Activated naive CD4-positive, alpha-beta T cell treated with anti-CD3 and anti-CD28 coated beads, Interleukin-2, amount 50 U/mL, for 72 hours (primary cell): ENCODE data around the gene NABP2. TPM values are rescaled to one million over a fixed set of nuclear protein-coding genes. Genes with fewer than 3 reads are reported as not detected.
A peak's percentile ranks its signal among the peaks of the same experiment; 100 is the strongest.
"Not testable (repeated sequence)": the region's sequence is repeated elsewhere in the genome, so short reads cannot be mapped to it uniquely, and the experiment has no call there.

ENCODE experiments used
- ATAC-seq, 2 donors: fragments of 150-1000 bp; cut with Tn5 transposase; 2 replicates each; pipeline ENCODE4 v1.10.0; 2021; ENCODE audit warnings: mild to moderate bottlenecking in 2 of 2, moderate library complexity in 2 of 2
- DNase-seq, 2 donors: peaks; one replicate each; pipeline ENCODE4 v3.0.0; 2021 to 2022; ENCODE audit warnings: low spot score in 2 of 2
- H3K27ac Mint-ChIP-seq, 2 donors: one replicate each; pipeline ENCODE4 v1.8.0; 2022; ENCODE audit warnings: mild to moderate bottlenecking in 2 of 2, mixed read lengths in 2 of 2
- H3K36me3 Mint-ChIP-seq, 2 donors: one replicate each; pipeline ENCODE4 v1.8.0; 2022; ENCODE audit warnings: mixed read lengths in 2 of 2
- H3K9me3 Mint-ChIP-seq, 2 donors: one replicate each; pipeline ENCODE4 v1.8.0; 2022; ENCODE audit warnings: mixed read lengths in 2 of 2
- total RNA-seq, 2 donors: library from RNA; stranded (reverse); gene quantifications; one replicate each; pipeline ENCODE4 v1.2.3, GENCODE V29; 2022

NABP2 gene
- total RNA-seq = 10 to 100 TPM; 60.7 to 90.5 TPM

DNA sequence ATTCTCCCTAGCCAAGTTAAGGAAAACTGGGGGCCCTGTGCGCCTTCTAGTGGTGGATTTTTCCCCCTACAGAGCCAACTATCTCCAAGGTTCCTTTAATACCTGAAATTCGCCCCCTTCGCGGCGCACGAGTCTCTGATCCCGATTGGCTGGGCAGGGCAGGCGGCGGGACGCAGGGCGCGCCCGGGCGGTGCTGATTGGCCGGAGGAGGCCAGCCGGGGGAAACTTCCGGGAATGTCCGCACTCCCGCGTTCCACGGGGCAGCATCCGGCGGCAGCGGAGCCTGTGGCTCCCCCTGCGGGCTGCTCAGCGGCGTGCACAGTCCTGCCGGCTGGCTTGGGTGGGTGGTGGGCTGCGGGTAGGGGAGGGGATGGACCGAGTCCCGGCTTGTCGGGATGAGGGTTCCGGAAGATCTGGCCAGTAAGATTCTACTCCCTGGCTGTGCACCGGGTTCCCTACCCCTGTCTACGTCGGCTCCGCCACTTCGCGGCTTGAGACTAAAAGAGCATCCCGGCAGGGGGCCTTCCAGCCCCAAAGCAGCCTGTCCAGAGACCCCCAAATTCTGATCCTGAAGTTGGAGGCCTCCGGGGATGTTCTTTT is at the start of gene NABP2:
NABP2 (plus strand) TSS at position 241 of the 600 bp plus-strand sequence. CDS start 515 bp downstream, outside the sequence.
- Mint-ChIP-seq H3K27ac (peak within 1 kb of the TSS; percentile 85 to 87), H3K9me3 (no peaks in the 10 kb centered on the region), H3K36me3 (peaks cover 12 to 13% of the 10 kb centered on the region in 2 donors)
- ATAC-seq = peak; percentile 88
- peak; percentile 96 for DNase-seq

DNA sequence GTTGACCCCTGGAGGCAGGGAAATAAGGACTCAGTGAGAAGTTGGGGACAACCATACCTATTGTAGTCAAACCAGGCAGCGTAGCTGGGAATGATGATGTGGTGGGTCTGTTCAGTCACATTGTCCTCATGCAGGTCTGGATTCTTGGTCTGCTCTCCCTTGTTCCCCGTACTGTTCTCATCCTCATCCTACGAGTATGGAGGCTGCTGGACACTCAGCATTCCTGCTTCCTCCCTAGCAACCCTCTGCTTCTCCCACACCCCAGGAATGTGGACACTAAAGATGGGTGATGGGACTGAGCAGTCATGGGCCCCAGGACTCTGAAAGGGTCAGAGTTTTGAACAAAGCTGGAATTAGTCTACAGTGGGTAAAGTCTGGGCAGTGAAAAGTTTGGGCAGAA is 45.8 kb upstream of the NABP2 start:
- Mint-ChIP-seq H3K27ac (peak overlapping the region; percentile 40 to 70), H3K36me3 (peaks cover 11 to 16% of the 10 kb centered on the region in 2 donors), H3K9me3 (no peaks in the 10 kb centered on the region)
- DNase-seq (no peak), ATAC-seq (no peak)

- H3K9me3 Mint-ChIP-seq = no peaks in the 10 kb centered on the region
- peaks cover 24 to 25% of the 10 kb centered on the region in 2 donors for H3K36me3 Mint-ChIP-seq
- DNase-seq (no peak), ATAC-seq (no peak)
- peak overlapping the region in 1 of 2 donors; percentile 64 for H3K27ac Mint-ChIP-seq
Measured at GRCh38 chr12:56186957-56187356, 37.2 kb upstream of the NABP2 start.

- DNase-seq = no peak
- Mint-ChIP-seq H3K9me3 (peaks cover 0 to 3% of the 10 kb centered on the region in 2 donors), H3K36me3 (peaks cover 24 to 25% of the 10 kb centered on the region in 2 donors), H3K27ac (peak overlapping the region; percentile 64 to 95)
- ATAC-seq = no peak
Measured at GRCh38 chr12:56188131-56188777, 35.9 kb upstream of the NABP2 start.

- Mint-ChIP-seq H3K9me3 (peaks cover 0 to 6% of the 10 kb centered on the region in 2 donors), H3K36me3 (peaks cover 24 to 25% of the 10 kb centered on the region in 2 donors), H3K27ac (peak overlapping the region; percentile 64 to 95)
- DNase-seq (peak; percentile 21 to 67), ATAC-seq (no peak)
Measured at GRCh38 chr12:56188778-56189098, 35.4 kb upstream of the NABP2 start.

DNA sequence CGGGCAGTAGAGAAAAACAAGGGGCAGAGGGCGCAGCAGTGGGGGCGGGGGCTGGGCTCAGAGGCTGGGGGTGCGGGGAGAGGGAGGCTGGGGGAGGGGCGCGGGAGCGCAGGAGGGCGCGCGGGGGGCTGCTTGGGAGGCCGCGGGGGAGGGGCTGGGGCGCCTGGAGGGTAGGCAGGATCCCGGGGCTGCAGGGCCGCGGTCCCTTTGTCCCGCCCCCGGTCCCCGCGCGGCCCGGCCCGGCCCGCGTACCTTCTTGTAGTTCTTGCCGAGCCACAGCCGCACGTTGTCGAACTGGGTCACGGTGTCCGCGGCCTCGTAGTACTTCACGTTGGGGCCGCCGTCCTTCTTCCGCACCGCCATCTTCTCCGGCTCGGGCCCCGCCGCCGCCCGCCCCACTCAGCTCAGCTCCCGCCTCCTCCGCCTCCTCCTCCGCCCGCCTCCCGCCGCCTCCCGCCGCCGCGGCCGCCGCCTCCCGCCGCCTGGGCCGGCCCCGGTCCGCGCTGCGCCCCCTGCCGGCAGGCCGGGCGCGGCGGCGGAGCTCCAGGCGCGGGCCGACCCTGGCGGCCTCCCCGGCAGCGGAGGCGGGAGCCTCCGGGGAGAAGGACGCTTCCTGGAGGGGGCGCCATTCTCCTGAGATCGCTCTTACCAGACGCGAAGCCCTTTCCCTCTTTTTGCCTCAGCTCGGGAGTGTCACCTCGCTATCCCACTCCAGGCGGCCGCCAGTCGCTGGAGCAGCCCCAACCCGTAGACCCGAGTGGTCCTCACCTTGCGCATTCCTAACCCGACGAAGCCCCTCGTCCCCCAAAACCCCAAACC is 34.8 kb upstream of the NABP2 start, which contains the start of gene SMARCC2:
SMARCC2 (minus strand) TSS at position 385 of the 819 bp plus-strand sequence; CDS start at position 363, 22 bp downstream.
- H3K9me3 Mint-ChIP-seq = peaks cover 0 to 6% of the 10 kb centered on the region in 2 donors
- peaks cover 24 to 25% of the 10 kb centered on the region in 2 donors for H3K36me3 Mint-ChIP-seq
- ATAC-seq (peak; percentile 85 to 88), DNase-seq (peak; percentile 89 to 92)
- H3K27ac Mint-ChIP-seq = peak within 1 kb of the TSS; percentile 96 to 100

- Mint-ChIP-seq H3K9me3 (peaks cover 0 to 6% of the 10 kb centered on the region in 2 donors), H3K36me3 (peaks cover 19 to 24% of the 10 kb centered on the region in 2 donors), H3K27ac (peak overlapping the region; percentile 96 to 100)
- ATAC-seq (peak; percentile 60 to 64), DNase-seq (peak; percentile 88 to 92)
Measured at GRCh38 chr12:56189918-56190694, 34.0 kb upstream of the NABP2 start.

DNA sequence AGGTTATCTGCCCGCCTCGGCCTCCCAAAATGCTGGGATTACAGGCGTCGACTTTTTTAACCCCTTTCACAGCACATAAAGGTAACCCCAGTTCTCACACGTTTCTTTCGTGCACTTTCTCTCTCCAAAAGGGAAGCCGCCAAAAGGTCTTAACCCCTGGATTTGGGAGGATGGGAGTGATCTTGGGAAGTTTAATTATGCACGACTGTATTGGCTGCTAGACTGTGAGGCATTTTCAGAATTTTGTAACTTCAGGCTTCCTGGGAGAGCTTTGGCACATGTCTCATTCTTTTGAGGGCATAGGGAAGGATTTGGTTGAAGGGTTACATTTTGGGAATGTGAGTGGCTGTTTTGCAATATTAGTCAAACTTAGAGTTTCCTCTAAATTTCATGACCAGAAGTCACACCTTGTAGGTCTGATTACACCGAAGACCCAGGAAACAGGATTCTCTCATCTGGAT is 33.4 kb upstream of the NABP2 start:
- peaks cover 0 to 6% of the 10 kb centered on the region in 2 donors for H3K9me3 Mint-ChIP-seq
- DNase-seq (no peak), ATAC-seq (no peak)
- peak overlapping the region; percentile 96 to 100 for H3K27ac Mint-ChIP-seq
- H3K36me3 Mint-ChIP-seq = peaks cover 19 to 21% of the 10 kb centered on the region in 2 donors

GRCh38 chr12:56192582-56192981 is 31.6 kb upstream of the NABP2 start:
- Mint-ChIP-seq H3K36me3 (peaks cover 12 to 17% of the 10 kb centered on the region in 2 donors), H3K9me3 (peaks cover 0 to 6% of the 10 kb centered on the region in 2 donors), H3K27ac (peak overlapping the region in 1 of 2 donors; percentile 86)
- ATAC-seq (no peak), DNase-seq (no peak)

GRCh38 chr12:56193025-56193578 is 31.0 kb upstream of the NABP2 start:
- Mint-ChIP-seq H3K36me3 (peaks cover 7 to 12% of the 10 kb centered on the region in 2 donors), H3K27ac (peak overlapping the region; percentile 86 to 90), H3K9me3 (peaks cover 0 to 6% of the 10 kb centered on the region in 2 donors)
- DNase-seq (peak in 1 of 2 donors; percentile 79), ATAC-seq (peak in 1 of 2 donors; percentile 19)

DNA sequence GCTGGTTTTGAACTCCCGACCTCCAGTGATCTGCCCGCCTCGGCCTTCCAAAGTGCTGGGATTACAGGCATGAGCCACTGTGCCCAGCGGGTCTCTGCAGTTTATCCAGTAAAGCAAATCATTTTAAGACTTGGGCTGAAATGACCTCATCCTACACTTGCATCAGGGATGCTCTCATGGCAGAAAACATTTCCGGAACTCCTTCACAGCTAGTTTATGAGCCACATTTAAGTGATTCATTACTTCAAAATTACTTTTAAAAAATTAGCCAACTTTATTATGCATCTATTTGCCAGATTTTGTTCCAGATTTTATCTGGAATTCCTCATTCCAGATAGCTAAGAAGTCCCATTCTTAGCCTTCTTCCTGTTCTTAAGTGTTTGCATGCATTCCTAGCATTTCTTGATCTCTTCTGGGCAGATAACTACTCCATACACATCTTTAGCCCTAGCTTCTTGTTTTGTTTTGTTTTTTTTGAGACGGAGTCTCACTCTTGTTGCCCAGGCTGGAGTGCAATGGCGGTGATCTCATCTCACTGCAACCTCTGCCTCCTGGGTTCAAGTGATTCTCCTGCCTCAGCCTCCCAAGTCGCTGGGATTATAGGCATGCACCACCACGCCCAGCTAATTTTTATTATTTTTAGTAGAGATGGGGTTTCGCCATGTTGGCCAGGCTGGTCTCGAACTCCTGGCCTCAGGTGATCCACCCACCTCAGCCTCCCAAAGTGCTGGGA is 27.2 kb upstream of the NABP2 start:
- ATAC-seq, H3K27ac Mint-ChIP-seq, H3K36me3 Mint-ChIP-seq, DNase-seq, H3K9me3 Mint-ChIP-seq: not testable (repeated sequence)

- no peak for ATAC-seq
- DNase-seq = no peak
- Mint-ChIP-seq H3K36me3 (no peaks in the 10 kb centered on the region), H3K9me3 (peaks cover 0 to 5% of the 10 kb centered on the region in 2 donors), H3K27ac (peak overlapping the region in 1 of 2 donors; percentile 3)
Measured at GRCh38 chr12:56197921-56198635, 26.1 kb upstream of the NABP2 start.

- ATAC-seq (no peak), DNase-seq (no peak)
- Mint-ChIP-seq H3K36me3 (no peaks in the 10 kb centered on the region), H3K9me3 (no peaks in the 10 kb centered on the region), H3K27ac (no peak overlapping the region)
Measured at GRCh38 chr12:56198836-56199235, 25.3 kb upstream of the NABP2 start.

DNA sequence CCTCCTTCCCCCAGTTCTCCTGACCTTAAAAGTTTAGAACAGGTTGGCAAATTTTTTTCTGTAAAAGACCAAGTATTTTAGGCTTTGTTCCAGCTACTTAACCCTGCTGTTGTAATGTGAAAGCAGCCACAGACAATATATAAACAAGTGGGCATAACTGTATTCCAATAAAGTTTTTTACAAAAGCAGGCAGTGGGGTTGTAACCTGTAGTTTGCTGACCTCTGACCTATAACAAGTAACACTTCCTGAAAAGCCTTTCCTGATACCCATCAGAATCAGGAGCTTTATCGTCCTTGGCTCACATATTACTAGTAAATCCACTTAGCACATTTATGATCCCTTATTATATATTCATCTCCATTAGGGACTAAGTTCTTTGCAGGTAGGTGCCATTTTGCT is 21.8 kb upstream of the NABP2 start:
- H3K27ac Mint-ChIP-seq = peak overlapping the region in 1 of 2 donors; percentile 10
- no peaks in the 10 kb centered on the region for H3K36me3 Mint-ChIP-seq
- DNase-seq (no peak), ATAC-seq (no peak)
- H3K9me3 Mint-ChIP-seq = no peaks in the 10 kb centered on the region

- Mint-ChIP-seq H3K27ac (peak overlapping the region in 1 of 2 donors; percentile 10), H3K9me3 (no peaks in the 10 kb centered on the region), H3K36me3 (no peaks in the 10 kb centered on the region)
- no peak for ATAC-seq
- DNase-seq = no peak
Measured at GRCh38 chr12:56202838-56203237, 21.3 kb upstream of the NABP2 start.
